GM18505 (cell line): ENCODE measurements around the gene COL23A1.

Source experiments
- ATAC-seq: cut with Tn5 transposase; IDR thresholded peaks from one replicate; pipeline ENCODE4 v1.9.1; 2021; ENCODE audit not compliant: unreplicated experiment
- POLR2A ChIP-seq: IDR thresholded peaks from 4 replicates; pipeline ENCODE4 v1.6.1; 2011; ENCODE audit warnings: borderline replicate concordance; ENCODE audit not compliant: insufficient read depth, insufficient read length; ENCODE audit errors: extremely low read depth

Gene COL23A1

GRCh38 chr5:178368716-178369300, 221.4 kb downstream of the COL23A1 start:
- TF ChIP-seq POLR2A = no peak
- ATAC-seq = no peak

DNA sequence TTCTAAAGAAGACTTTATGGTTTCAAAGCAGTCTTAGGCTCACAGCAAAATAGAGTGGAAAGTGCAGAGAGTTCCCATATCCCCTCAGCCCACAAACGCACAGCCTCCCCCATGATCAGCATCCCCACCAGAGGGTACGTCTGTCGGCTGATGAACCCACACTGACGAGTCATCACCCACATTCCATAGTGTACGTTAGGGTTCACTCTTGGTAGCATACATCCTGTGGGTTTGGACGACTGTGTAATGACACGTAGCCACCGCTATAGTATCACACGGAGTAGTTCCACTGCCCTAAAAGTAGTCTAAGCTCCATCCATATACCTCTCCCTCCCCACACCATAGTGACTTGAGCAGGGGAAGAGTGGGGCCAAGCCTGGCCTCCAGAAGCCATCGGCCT, 221.9 kb downstream of the COL23A1 start:
- TF ChIP-seq POLR2A = no peak
- no peak for ATAC-seq

DNA sequence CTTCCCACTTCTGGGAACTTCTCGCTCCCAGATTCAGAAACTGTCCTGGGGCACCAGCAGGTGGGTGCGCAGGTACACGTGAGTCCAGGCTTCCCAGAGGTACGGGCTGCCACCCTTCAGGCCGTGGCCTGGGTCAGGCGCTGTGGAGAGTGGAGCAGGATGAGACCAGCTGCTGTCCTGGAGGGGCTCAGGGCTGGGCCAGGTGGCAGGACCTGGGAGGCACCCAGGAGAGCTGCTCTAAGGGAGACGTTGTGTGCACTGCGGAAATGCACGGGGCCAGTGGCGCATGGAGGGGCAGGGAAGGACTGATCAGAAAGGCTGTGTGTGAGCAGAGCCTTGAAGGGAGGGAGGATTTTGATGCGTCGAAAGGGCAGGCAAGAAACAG, 222.5 kb downstream of the COL23A1 start:
- no peak for ATAC-seq
- TF ChIP-seq POLR2A = no peak

DNA sequence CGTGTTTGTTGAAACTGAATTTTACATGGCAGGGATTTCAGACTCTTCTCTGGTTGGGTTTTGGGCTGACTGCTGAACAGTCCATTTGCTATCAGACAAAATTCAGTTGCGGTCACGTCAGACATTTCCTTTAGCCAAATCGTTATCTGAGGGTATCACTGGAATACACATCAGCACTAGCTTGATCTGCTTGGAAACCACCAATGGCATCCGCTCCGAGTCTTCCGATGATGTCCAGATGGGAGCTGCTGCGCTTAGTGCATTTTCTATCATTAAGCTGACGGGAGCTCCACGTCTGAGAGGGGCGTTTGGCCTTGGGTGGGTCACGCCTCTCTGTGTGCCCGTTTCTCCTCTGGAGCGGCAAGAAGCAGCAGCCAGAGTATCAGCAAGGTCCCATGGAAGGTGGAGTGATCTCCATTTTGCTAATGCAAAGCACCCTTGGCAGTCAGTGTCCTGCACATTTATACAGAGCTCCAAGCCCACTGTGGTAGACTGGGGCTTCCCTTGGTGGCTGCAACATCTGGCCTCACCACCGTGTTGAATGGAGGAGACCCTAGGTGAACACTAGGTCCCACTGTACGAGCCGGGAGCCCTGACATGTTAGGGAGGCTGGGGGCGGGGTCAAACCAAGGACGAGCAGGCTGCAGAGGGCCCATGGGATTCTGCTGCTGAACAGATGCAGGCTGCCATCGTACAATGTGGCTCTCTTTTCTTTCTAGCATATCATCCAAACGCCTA, 223.0 kb downstream of the COL23A1 start:
- ATAC-seq = no peak
- TF ChIP-seq POLR2A = no peak

DNA sequence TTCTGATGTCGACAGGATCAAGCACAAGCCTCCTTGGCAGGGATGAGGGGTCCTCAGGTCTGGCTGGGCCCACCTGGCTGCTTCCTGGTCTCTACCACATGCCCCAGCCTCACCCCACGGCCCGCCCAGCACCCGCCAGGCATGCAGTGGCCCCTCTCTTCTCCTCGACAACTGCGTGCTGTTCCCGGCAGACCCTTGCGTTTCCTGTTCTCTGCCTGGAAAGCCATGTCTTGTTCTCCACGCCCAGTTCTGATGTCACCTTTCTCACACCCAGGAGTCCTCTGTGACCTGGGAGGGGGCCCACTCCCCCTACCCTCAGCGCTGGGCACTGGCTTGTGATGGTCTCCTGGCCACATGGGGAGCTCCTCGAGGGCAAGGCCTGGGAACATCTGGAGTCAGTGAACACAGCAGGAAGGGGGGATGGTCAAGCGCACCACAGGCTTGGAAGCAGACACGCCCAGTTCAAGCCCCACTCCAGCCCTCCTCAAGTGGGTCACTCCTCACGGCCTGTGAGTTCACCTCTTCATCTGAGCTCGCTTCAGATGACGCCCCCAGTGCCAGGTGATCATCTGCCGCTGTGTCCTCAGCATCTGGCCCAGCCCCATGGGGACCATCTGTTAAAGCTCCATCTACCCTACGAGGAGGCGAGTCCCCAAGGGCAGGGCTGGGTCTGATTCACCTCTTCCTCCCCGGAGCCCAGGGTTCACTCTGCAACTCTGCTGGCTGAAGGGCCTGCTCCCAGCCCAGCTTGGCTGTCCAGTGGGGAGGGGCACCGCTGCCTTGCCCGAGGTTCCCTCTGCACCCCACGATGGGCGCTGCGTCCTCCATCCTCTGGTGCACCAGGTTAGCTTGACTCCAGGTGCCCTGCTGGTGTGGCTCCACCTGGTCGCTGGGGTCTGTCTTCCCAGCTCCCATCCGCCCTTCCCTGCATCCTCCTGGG, 224.4 kb downstream of the COL23A1 start:
- no peak for ATAC-seq
- TF ChIP-seq POLR2A = no peak

DNA sequence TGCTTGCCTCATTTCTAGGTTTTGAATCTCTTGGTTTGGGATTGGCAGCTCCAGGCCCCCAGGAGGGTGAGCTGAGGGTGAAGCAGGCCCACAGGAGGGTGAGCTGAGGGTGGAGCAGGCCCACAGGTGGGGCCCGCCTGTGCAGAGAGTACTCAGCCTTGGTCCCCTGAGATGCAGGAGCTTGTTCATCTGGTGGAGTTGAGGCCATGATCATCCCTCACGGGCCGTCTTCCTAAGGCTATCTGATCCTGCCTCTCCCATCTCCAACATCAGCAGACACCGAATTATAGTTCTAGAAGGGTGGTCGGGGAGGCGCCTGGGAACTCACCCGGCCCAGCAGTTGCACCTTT, 225.9 kb downstream of the COL23A1 start:
- no peak for ATAC-seq
- TF ChIP-seq POLR2A = no peak

- TF ChIP-seq POLR2A = no peak
- no peak for ATAC-seq
Measured at GRCh38 chr5:178363501-178364325, 226.5 kb downstream of the COL23A1 start.

DNA sequence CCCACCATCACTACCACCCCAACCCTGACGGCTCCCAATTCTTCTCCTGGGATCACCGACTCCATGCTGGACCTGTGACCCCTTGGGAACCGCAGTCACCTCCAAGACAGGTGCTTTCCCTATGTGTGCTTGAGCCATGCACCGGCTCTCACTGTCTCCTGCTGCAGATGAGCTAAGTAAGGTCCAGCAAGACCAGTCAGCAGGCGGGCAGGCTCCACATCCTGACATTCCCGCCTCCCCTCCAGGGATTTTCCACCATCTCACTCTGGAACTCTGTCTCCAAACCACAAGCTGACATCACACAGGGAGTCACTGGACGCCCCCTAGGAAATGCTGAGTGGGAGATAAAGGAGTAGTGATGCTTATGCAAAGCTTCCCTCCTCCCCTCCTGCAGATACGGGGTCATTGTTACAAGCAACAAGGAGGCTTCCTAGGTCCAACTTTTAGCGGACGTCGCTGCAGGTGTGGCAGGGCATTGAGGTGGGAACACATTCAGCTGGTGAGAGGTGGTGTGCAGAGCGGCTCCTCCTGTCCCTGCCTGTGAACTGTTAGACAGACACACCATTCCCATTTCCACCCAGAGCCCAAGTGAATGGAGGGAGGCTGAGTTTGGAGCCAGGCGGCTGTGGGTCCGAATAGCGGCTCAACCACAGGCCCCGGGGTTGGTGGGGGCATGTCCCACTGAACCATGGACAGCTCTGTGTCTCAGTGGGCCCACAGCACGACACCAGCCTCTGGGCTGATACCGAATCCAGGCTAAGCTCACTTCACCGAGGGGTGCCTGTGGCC, 228.3 kb downstream of the COL23A1 start:
- ATAC-seq = no peak
- no peak for TF ChIP-seq POLR2A

DNA sequence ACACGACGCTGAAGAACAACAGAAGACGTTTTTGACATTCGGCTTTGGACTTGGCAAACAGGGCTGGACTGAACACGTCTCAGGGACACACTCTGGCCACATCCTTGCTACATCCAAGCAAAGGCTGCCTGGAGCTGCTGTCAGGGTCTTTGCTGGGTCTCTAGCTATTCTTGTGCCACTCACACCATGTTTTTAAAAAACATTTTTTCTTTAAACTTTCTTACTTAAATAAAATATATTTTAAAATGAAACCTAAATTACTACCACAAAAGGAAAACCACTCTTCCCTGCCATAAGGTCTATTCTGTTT, 229.3 kb downstream of the COL23A1 start:
- no peak for TF ChIP-seq POLR2A

DNA sequence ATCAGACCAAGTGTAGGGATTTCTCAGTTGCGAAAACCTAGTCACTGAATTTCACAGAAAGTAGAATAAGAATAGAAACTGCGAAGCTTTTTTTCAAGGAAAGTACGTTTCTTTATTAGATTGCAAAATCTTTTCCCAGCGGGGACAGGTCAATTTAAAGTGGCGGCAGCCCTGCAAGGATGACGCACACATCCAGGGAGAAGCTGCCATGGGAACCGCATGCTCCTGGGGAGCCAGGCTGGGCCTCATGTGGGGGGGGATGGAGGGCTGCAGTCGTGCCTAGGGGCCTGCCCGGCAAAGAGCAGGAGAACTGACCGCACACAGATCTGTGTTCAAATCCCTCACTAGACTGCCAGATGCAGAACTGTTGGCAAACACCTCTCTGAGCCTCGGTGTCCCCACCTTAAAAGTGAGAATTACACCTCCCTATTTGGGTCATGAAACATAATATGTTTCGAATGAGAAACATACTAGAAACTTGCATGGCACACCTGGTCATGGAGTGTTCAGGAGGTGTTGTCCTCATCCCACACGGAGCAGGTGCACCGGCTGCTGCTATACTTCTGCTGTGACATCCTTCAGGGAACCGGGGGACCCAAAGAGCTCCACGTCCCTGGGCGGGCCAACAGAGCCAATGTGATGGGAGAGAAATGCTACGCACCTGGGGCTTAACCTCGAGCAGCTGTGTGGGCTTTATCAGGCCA, 229.8 kb downstream of the COL23A1 start:
- TF ChIP-seq POLR2A = no peak
- ATAC-seq = no peak

More for the DNA sequence above, 229.3 kb downstream of the COL23A1 start:
- ATAC-seq = no peak

GRCh38 chr5:178359738-178360137, 230.5 kb downstream of the COL23A1 start:
- no peak for TF ChIP-seq POLR2A
- ATAC-seq = no peak

GRCh38 chr5:178357678-178358077, 232.5 kb downstream of the COL23A1 start:
- no peak for TF ChIP-seq POLR2A
- no peak for ATAC-seq
